SKM-1 treated with dmso at 0.1 percent for 144 hours (cell line): Measurements from ENCODE around the gene PRAMEF25.
"Not testable (repeated sequence)": the region's sequence is repeated elsewhere in the genome, so short reads cannot be mapped to it uniquely, and the experiment has no call there.

Experiments used
- DNase-seq: peaks from one replicate; lab custom pipeline; 2025; ENCODE audit not compliant: unreplicated experiment; lab: John Stamatoyannopoulos, UW

PRAMEF25 gene

GRCh38 chr1:13070474-13070873 lies at the start of gene PRAMEF25:
Gene PRAMEF25, plus strand, starts transcription at chr1:13070774. Its CDS starts 2,920 bp downstream, at chr1:13073694.
- DNase-seq: not testable (repeated sequence)

GRCh38 chr1:13056475-13056874 lies 14.1 kb upstream of the PRAMEF25 start, which contains the start of gene PRAMEF27:
Gene PRAMEF27, minus strand, starts transcription at chr1:13056575. Its CDS starts 2,916 bp downstream, at chr1:13053659.
- DNase-seq: not testable (repeated sequence)

GRCh38 chr1:13116754-13117153 lies 46.2 kb downstream of the PRAMEF25 start, which contains the start of gene HNRNPCL2:
Gene HNRNPCL2, minus strand, starts transcription at chr1:13116854. Its CDS starts 454 bp downstream, at chr1:13116400.
- DNase-seq: not testable (repeated sequence)
